ENCODE measurements around the gene EP300.
A peak's percentile ranks its signal among the peaks of the same experiment; 100 is the strongest.

The EP300 gene

GRCh38 chr22:41215926-41216325 is 123.5 kb downstream of the EP300 start:
- DNase-seq = no peak

- no peak for DNase-seq
Observed at GRCh38 chr22:41216984-41217383, 124.6 kb downstream of the EP300 start.

- peak in 4 of 6 experiments; percentile 28 to 49 (median 34) for DNase-seq
Observed at GRCh38 chr22:41217553-41218157, 125.3 kb downstream of the EP300 start.

GRCh38 chr22:41222846-41223507 is 130.6 kb downstream of the EP300 start:
- no peak for DNase-seq

- DNase-seq = no peak
Observed at GRCh38 chr22:41223535-41223934, 131.1 kb downstream of the EP300 start.

GRCh38 chr22:41226723-41227655 is 134.6 kb downstream of the EP300 start:
- no peak for DNase-seq

- DNase-seq = no peak
Observed at GRCh38 chr22:41229215-41229614, 136.8 kb downstream of the EP300 start.

All from stimulated activated naive CD4-positive, alpha-beta T cell (primary cell).